SU-DHL-6 (cell line): ENCODE data around the gene BCKDK.

Experiments used
- EZH2phosphoT487 ChIP-seq: fragments of 200-600 bp; sonication (generic), shearing (Covaris generic); conservative IDR thresholded peaks from 2 replicates; pipeline ENCODE4 v1.6.1; 2018; ENCODE audit warnings: mild to moderate bottlenecking, antibody characterized with exemption, low read length, moderate library complexity, mixed read lengths
- TF ChIP-seq, protein P1 (sequence below): fragments of 200-600 bp; sonication (generic); IDR thresholded peaks from one replicate; pipeline ENCODE4 v1.5.1; 2017; ENCODE audit warnings: antibody characterized with exemption, mild to moderate bottlenecking, low read length, moderate library complexity; ENCODE audit not compliant: insufficient read depth, poor library complexity, severe bottlenecking

DNA sequence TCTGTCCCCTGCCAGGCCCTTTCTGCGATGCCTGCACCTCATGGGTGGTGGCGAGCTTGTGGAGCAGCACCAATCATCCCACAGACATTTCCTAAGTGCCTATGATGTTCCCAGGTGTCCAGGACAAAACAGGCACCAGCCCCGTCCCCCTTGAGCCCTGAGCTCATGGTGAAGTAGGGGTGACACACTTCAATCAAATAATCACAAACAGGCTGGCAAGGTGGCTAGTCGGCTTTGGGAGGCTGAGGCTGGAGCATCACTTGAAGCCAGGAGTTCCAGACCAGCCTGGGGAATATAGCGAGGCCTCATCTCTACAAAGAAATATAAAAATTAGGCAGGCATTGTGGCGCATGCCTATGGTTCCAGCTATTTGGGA, 28.1 kb downstream of the BCKDK start:
- TF ChIP-seq, protein P1, sequence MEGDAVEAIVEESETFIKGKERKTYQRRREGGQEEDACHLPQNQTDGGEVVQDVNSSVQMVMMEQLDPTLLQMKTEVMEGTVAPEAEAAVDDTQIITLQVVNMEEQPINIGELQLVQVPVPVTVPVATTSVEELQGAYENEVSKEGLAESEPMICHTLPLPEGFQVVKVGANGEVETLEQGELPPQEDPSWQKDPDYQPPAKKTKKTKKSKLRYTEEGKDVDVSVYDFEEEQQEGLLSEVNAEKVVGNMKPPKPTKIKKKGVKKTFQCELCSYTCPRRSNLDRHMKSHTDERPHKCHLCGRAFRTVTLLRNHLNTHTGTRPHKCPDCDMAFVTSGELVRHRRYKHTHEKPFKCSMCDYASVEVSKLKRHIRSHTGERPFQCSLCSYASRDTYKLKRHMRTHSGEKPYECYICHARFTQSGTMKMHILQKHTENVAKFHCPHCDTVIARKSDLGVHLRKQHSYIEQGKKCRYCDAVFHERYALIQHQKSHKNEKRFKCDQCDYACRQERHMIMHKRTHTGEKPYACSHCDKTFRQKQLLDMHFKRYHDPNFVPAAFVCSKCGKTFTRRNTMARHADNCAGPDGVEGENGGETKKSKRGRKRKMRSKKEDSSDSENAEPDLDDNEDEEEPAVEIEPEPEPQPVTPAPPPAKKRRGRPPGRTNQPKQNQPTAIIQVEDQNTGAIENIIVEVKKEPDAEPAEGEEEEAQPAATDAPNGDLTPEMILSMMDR: no peak
- no peak for TF ChIP-seq EZH2phosphoT487
